HG03139 (cell line): Measurements from ENCODE around the gene DRC7.

Experiments used
- ATAC-seq: cut with Tn5 transposase; IDR thresholded peaks from one replicate; pipeline ENCODE4 v1.9.1; 2021; ENCODE audit not compliant: unreplicated experiment

DRC7 gene

GRCh38 chr16:57676553-57677085 is 18.0 kb upstream of the DRC7 start:
- no peak for ATAC-seq

GRCh38 chr16:57677622-57678369 is 16.8 kb upstream of the DRC7 start:
- no peak for ATAC-seq

- no peak for ATAC-seq
Observed at GRCh38 chr16:57679016-57679415, 15.6 kb upstream of the DRC7 start.

GRCh38 chr16:57679767-57680482 is 14.7 kb upstream of the DRC7 start:
- no peak for ATAC-seq

GRCh38 chr16:57680842-57681375 is 13.7 kb upstream of the DRC7 start:
- ATAC-seq: no peak

DNA sequence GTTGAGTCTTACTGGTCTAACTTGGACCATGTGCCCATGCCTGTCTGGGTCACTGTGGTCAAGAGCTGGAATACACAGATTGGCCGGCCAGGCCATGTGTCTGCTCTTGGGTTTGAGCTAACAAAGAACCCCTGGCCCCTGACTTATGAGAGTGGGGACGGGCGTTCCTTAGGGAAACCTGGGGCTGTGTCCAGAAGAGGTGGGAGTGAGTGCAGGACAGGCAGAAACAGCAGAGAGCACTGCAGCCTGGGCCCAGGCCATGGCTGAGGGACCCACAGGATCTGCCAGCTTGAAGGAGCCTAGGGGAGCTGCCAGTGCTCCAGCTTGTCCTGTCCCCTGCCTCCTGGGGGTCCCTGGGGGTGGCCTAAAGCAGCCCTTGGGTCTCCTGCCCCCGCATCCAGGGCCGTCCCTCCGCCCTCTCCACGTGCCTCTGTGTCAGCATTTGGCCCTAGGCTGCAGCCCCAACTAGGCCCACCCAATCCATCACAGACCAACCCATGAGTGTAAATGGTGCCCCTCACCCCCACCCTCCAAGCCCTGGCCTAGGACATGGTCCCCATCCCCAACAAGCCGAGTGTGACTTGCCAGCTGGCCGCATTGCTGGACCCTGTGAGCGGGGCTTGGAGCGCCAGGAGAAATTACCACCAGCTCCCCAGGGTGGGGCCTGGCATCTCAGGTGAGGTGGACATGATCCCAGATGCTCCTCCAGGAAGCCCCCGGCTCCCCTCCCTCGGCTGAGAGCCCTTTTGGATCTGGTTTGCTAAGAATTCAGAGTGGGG is 12.5 kb upstream of the DRC7 start:
- no peak for ATAC-seq

GRCh38 chr16:57682809-57683635 is 11.6 kb upstream of the DRC7 start:
- ATAC-seq: no peak

- no peak for ATAC-seq
Observed at GRCh38 chr16:57683636-57684545, 10.7 kb upstream of the DRC7 start.

GRCh38 chr16:57684626-57685358 is 9.8 kb upstream of the DRC7 start:
- no peak for ATAC-seq

DNA sequence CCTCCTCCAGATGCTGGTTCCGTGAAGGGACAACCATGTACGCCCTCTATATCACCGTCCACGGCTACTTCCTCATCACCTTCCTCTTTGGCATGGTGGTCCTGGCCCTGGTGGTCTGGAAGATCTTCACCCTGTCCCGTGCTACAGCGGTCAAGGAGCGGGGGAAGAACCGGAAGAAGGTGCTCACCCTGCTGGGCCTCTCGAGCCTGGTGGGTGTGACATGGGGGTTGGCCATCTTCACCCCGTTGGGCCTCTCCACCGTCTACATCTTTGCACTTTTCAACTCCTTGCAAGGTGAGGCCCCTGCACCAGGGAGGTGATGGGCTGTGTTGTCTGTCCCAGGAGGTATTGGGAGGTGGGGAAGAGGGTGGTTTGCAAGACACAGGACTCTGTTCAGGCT is 9.0 kb upstream of the DRC7 start:
- no peak for ATAC-seq

- no peak for ATAC-seq
Observed at GRCh38 chr16:57686577-57686976, 8.0 kb upstream of the DRC7 start.

DNA sequence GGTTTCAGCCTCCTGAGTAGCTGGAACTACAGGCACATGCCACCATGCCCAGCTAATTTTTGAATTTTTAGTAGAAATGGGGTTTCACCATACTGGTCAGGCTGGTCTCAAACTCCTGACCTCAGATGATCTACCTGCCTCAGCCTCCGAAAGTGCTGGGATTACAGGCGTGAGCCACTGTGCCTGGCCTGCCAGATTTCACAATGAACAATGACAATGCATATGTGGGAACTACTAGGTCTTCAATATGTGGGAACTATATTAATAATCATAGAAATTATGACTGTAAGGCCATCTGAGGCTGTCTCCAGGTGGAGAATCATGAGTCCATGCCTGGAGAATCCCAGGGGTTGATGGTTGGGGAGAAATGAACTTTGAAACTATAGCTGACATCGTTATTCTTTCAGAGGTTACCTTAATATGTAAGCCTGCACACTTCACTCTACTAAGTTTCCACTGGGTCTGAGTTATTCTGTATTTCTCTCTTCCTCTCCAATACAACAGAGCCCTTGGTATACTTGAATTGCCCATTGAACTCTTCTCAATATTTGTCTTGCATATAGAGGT is 7.2 kb upstream of the DRC7 start:
- no peak for ATAC-seq

DNA sequence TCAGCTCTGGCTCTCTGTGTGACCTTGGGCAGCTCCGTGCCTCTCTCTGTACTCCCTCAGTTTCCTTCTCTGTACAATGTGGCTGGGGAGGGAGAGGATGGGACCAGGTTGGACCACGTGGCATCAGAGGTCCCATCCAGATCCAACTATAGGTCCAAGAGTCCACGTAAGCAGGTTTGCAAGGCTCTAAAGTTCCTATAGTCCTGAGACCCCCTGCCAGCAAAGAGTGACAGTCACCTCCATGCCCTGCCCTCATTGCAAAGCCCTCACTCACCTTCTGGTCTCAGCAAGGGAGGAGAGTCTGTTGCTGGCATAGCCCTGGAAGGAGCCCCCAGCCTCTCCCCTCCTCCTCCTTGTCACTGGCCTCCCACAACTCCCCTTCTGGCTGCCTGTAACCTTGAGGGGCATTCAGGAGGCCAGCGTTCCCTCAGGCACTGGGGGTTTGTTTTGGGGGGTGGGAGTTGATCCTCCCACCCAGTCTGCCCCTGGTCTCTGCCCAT is 6.1 kb upstream of the DRC7 start:
- ATAC-seq: no peak

GRCh38 chr16:57688987-57689761 is 5.4 kb upstream of the DRC7 start:
- ATAC-seq: no peak

DNA sequence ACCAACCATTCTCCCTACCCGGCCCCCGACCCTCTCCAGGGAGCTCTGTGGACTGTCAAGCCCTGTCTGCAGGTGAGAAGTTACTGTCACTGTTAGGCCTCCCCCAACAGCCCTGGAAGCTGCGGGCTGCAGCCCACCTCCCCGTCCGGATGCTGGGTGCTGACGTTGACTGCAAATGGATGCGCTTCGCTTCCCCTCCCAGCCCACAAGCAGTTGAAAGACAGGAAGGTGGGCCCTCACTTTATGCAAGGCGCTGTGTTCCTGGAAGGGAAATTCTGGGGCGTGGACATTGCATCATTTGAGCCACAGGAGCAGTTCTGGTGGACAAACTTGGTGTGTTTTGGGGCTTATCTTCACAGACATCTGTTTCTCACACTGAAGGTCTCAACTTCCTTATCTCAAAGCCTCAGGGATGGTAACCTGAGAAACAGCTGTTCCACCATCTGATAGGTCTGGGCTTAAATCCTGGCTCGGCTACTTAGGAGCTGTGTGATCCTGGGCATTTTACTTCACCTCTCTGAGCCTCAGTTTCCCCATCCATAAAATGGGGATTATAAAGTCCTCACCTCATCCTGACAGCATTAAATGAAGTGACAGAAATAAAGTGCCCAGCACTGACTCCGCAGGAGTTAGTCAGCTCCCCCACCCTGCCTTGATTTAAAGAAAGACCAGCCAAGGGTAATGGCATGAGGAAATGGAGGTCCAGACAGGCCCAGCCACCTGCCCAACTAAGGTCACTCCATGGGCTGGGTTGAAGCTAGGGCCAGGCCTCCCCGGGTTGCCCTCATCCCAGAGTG is 4.6 kb upstream of the DRC7 start:
- ATAC-seq: no peak

DNA sequence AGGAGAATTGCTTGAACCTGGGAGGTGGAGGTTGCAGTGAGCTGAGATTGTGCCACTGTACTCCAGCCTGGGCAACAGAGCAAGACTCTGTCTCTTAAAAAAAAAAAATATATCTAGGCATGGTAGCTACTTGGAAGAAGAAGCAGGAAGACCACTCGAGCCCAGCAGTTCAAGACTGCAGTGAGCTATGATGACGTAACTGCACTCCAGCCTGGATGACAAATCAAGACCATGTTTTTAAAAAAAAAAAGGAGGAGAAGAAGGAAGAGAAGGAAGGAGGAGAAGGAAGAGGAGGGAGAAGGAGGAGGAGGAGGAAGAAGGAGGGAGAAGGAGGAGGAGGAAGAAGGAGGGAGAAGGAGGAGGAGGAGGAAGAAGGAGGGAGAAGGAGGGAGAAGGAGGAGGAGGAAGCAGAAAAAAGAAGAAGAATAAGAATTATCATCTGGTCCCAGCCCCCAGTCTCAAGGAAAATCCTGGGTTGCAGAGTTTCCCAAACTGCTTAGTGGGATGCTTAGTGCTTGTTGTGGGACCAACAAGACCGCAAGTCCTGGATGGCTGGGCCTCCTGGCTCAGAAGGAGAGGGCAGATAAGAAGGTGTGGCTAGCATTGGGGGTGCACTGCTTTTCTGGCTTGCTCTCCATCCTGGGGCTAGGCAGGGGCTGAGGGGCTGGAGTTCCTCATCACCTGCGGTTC is 3.7 kb upstream of the DRC7 start:
- ATAC-seq: no peak
